ENCODE measurements around the gene WDCP. TPM values are rescaled to one million over a fixed set of nuclear protein-coding genes. Genes with fewer than 3 reads are reported as not detected.
A peak's percentile ranks its signal among the peaks of the same experiment; 100 is the strongest.

The WDCP gene
- total RNA-seq, 6 experiments from 2014 or later: 4.3 to 8.7 (median 5.5) TPM

DNA sequence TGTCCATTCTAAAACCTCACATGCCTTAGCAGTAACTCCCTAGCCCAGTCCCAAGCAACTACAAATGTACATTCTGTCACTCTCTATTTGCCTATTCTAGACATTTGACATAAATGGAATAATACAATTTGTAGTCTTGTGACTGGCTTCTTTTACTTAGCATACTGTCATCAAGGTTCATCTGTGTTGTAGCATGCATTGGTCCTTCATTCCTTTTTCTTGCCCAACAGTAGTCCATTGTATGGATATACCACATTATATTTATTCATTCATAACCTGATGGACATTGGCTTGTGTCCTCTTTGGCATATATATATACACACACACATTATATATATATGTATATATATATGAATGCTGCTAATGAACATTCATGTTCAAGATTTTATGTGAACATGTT, 39.5 kb downstream of the WDCP start:
- Histone ChIP-seq H3K4me3 (no peak overlapping the region), H3K9me3 (no peaks in the 10 kb centered on the region), H3K27ac (no peak overlapping the region), H3K36me3 (no peaks in the 10 kb centered on the region), H3K27me3 (no peaks in the 10 kb centered on the region), H3K4me1 (peaks cover 0 to 11% (median 0%) of the 10 kb centered on the region in 4 donors)
- intact Hi-C loops (cut with DNase I): no loop called here
- no peak for DNase-seq
- TF ChIP-seq, protein P1, sequence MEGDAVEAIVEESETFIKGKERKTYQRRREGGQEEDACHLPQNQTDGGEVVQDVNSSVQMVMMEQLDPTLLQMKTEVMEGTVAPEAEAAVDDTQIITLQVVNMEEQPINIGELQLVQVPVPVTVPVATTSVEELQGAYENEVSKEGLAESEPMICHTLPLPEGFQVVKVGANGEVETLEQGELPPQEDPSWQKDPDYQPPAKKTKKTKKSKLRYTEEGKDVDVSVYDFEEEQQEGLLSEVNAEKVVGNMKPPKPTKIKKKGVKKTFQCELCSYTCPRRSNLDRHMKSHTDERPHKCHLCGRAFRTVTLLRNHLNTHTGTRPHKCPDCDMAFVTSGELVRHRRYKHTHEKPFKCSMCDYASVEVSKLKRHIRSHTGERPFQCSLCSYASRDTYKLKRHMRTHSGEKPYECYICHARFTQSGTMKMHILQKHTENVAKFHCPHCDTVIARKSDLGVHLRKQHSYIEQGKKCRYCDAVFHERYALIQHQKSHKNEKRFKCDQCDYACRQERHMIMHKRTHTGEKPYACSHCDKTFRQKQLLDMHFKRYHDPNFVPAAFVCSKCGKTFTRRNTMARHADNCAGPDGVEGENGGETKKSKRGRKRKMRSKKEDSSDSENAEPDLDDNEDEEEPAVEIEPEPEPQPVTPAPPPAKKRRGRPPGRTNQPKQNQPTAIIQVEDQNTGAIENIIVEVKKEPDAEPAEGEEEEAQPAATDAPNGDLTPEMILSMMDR (IDR thresholded peaks at IDR 0.05): no peak
- no peak for TF ChIP-seq POLR2A (IDR thresholded peaks at IDR 0.05)
- no peak for ATAC-seq

DNA sequence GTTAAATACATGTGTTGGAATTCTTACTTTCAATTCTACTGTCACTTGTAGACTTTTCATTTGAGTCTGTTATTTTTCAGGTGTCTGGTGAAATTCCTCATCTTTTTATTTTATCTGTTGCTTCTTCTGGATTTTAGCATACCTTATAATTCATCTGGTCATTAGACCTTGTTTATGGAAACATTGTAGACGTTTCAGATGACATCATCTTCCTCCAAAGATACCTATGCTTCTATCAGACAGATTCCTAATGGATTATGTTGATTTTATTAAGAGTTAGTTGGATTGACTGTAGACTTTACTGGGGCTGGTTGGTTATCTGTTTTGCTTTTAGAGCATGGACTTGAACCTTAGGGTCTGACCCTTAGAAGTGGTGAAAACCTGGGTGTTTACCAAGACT, 52.6 kb downstream of the WDCP start:
- 67% methylated on average over 1 of the region's 1 CpG for WGBS (ENCODE audit: insufficient coverage, low coverage, low lambda C conversion rate, missing lambda C conversion rate)
- Histone ChIP-seq H3K36me3 (peaks cover 0 to 3% (median 0%) of the 10 kb centered on the region in 4 donors), H3K4me3 (no peak overlapping the region), H3K4me1 (no peaks in the 10 kb centered on the region), H3K27me3 (no peaks in the 10 kb centered on the region), H3K9me3 (no peaks in the 10 kb centered on the region), H3K27ac (no peak overlapping the region)
- ATAC-seq (no peak), DNase-seq (no peak)
- TF ChIP-seq, protein P1 (IDR thresholded peaks at IDR 0.05): no peak
- TF ChIP-seq POLR2A (IDR thresholded peaks at IDR 0.05): no peak
- intact Hi-C loops (cut with DNase I): no loop called here

DNA sequence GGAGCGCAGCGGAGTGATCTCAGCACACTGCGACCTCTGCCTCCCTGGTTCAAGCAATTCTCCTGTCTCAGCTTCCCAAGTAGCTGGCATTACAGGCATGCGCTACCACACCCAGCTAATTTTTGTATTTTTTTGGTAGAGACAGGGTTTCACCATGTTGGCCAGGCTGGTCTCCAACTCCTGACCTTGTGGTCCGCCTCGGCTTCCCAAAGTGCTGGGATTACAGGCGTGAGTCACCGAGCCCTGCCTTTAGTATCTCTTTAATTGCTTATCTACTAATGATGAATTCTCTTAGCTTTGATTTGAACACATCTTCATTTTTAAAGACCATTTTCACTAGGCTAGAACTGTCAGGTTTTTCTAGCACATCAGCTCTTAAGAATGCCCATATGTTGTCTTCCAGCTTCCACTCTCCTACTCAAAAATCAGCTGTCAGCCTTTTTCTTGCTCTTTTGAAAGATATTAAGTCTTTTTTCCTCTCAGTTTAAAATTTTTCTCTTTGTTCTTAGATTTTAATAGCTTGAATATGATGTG, 53.4 kb downstream of the WDCP start:
- no peak overlapping the region for H3K27ac ChIP-seq
- H3K36me3 ChIP-seq: no peaks in the 10 kb centered on the region
- no peaks in the 10 kb centered on the region for H3K4me1 ChIP-seq
- 97% methylated on average over 8 of the region's 8 CpGs for WGBS (ENCODE audit: insufficient coverage, low coverage, low lambda C conversion rate, missing lambda C conversion rate)
- no peaks in the 10 kb centered on the region for H3K9me3 ChIP-seq
- no peak overlapping the region for H3K4me3 ChIP-seq
- no peaks in the 10 kb centered on the region for H3K27me3 ChIP-seq
- ATAC-seq (no peak), DNase-seq (no peak)
- TF ChIP-seq POLR2A (IDR thresholded peaks at IDR 0.05): no peak
- TF ChIP-seq, protein P1 (IDR thresholded peaks at IDR 0.05): no peak
- intact Hi-C loops (cut with DNase I): no loop called here

DNA sequence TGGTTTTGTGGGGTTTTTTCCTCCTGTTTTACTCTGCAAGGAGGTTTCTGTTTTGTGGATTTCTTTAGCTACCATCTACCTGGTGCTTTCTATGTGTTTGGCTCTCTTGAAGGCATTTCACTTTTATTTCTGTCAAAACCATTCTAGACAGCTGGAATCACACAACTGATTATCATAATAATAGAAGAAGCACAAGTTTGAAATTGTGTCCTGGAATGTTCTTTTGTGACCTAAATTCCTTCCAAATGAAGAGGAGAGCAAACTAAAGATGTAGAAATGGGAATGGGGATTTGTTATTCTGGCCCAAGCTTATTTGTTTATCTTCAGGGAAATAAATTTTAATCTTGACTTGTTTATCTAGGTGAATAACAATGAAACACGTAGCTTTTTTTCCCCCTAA, 54.3 kb downstream of the WDCP start:
- TF ChIP-seq POLR2A (IDR thresholded peaks at IDR 0.05): no peak
- TF ChIP-seq, protein P1 (IDR thresholded peaks at IDR 0.05): no peak
- H3K36me3 ChIP-seq: no peaks in the 10 kb centered on the region
- WGBS (ENCODE audit: insufficient coverage, low coverage, low lambda C conversion rate, missing lambda C conversion rate): 50% methylated on average over 1 of the region's 1 CpG
- no peaks in the 10 kb centered on the region for H3K9me3 ChIP-seq
- DNase-seq: no peak
- no peak overlapping the region for H3K27ac ChIP-seq
- intact Hi-C loops (cut with DNase I): no loop called here
- no peaks in the 10 kb centered on the region for H3K27me3 ChIP-seq
- H3K4me1 ChIP-seq: no peaks in the 10 kb centered on the region
- no peak overlapping the region for H3K4me3 ChIP-seq
- no peak for ATAC-seq

DNA sequence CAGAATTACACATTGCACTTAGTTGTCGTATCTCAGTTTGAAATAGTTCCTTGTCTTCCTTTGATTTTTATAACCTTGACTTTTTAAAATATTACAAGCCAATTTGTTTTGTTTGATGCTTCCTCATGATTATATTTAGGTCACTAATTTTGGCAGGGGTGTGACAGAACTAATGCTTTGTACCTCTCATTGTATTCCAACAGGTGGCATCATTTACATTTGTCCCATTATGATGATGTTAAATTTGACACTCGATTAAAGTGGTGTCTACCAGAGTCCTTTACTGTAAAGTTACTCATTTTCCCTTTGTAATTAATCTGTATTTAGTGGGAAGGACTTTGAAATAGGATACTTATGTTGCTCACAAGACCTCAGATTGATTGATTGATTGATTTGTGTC, 58.8 kb downstream of the WDCP start:
- Histone ChIP-seq H3K4me1 (no peaks in the 10 kb centered on the region), H3K9me3 (no peaks in the 10 kb centered on the region), H3K27me3 (no peaks in the 10 kb centered on the region), H3K36me3 (peaks cover 0 to 7% (median 0%) of the 10 kb centered on the region in 4 donors), H3K4me3 (no peak overlapping the region), H3K27ac (no peak overlapping the region)
- WGBS (ENCODE audit: insufficient coverage, low coverage, low lambda C conversion rate, missing lambda C conversion rate): 53% methylated on average over 2 of the region's 2 CpGs
- DNase-seq: no peak
- intact Hi-C loops (cut with DNase I): no loop called here
- TF ChIP-seq, protein P1 (IDR thresholded peaks at IDR 0.05): peak; percentile 39 to 55 (median 42)
- TF ChIP-seq POLR2A (IDR thresholded peaks at IDR 0.05): no peak
- ATAC-seq: peak; percentile 64 to 77 (median 68)

Measured in right lobe of liver (tissue), 6 donors.